Fibroblast of pulmonary artery (primary cell): ENCODE data around the gene PPP1R1C.

Experiments
- DNase-seq: peaks from one replicate; pipeline ENCODE4 v3.0.0-alpha.2; 2010; ENCODE audit warnings: low read depth
- H3K4me3 ChIP-seq: replicated peaks from 2 replicates; pipeline ENCODE4 v1.5.1; 2011; ENCODE audit warnings: low read depth, mild to moderate bottlenecking, control low read depth, low read length, moderate library complexity
- CTCF ChIP-seq: IDR thresholded peaks from 2 replicates; pipeline ENCODE4 v1.5.1; 2011; ENCODE audit warnings: mild to moderate bottlenecking, control low read depth, low read length, inconsistent platforms; ENCODE audit errors: missing control alignments

The PPP1R1C gene

GRCh38 chr2:182103526-182103925, 117.9 kb downstream of the PPP1R1C start:
- DNase-seq = peak; percentile 4
- TF ChIP-seq CTCF = no peak
- H3K4me3 ChIP-seq = no peak overlapping the region

- H3K4me3 ChIP-seq = no peak overlapping the region
- DNase-seq = no peak
- TF ChIP-seq CTCF = no peak
Observed at GRCh38 chr2:182110347-182110746, 124.7 kb downstream of the PPP1R1C start.

GRCh38 chr2:182113334-182113733, 127.7 kb downstream of the PPP1R1C start:
- DNase-seq = no peak
- no peak for TF ChIP-seq CTCF
- H3K4me3 ChIP-seq = no peak overlapping the region

- DNase-seq = no peak
- no peak for TF ChIP-seq CTCF
- H3K4me3 ChIP-seq = no peak overlapping the region
Observed at GRCh38 chr2:182115258-182115657, 129.6 kb downstream of the PPP1R1C start.

- no peak overlapping the region for H3K4me3 ChIP-seq
- no peak for DNase-seq
- TF ChIP-seq CTCF = no peak
Observed at GRCh38 chr2:182116774-182117173, 131.1 kb downstream of the PPP1R1C start.

- TF ChIP-seq CTCF = no peak
- no peak for DNase-seq
- no peak overlapping the region for H3K4me3 ChIP-seq
Observed at GRCh38 chr2:182117196-182117595, 131.5 kb downstream of the PPP1R1C start.

GRCh38 chr2:182128821-182129707, 143.4 kb downstream of the PPP1R1C start:
- TF ChIP-seq CTCF = no peak
- H3K4me3 ChIP-seq = no peak overlapping the region
- no peak for DNase-seq
